Astrocyte of the hippocampus (primary cell): ENCODE data around the gene TPM4.
"Not testable (repeated sequence)": the region's sequence is repeated elsewhere in the genome, so short reads cannot be mapped to it uniquely, and the experiment has no call there.

ENCODE experiments used
- DNase-seq: peaks from one replicate; pipeline ENCODE4 v3.0.0; 2011; ENCODE audit warnings: low read depth, low spot score

Gene TPM4

DNA sequence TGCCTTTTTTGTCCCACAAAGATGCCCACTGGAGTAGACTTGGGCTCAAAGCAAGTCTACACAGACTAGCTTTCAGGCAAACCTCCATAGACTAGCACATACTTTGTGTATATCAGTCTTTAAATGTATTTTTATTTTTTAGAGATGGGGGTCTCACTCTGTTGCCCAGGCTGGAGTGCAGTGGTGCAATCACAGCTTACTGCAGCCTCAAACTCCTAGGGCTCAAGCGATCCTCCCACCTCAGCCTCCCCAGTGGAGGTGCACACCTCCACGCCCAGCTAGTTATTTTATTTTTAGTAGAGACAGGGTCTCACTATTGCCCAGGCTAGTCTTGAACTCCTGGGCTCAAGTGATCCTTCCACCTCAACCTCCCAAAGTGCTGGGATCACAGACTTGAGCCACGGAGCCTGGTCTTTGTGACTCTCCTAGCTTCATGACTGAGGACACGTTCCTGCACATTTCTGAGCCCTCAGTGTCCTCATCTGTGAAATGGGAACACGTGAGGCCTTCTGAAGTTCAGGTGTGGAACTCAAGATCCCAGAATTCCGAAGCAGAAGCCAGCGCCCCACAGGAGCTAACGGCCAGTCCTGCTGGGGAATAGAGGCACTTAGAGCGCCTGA is 5.1 kb upstream of the TPM4 start:
- no peak for DNase-seq

DNA sequence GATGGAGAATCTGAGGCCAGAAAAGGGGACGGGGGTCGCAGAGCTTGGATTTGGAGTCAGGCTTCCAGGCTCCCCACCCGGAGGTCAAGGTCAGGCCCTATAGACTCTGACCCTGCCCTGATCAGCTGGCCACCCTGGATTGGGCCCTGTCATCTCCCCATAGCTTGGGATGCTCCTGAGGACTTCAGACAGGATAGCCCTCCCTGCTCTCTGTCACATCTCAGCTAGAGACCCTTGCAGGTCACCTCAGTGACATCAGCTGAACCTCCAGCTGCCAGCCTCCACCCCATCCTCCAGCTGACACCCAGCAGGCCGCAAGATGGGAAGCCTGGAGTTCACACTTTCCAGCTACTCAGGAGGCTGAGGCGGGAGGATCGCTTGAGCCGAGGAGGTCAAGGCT is 2.8 kb upstream of the TPM4 start:
- no peak for DNase-seq

DNA sequence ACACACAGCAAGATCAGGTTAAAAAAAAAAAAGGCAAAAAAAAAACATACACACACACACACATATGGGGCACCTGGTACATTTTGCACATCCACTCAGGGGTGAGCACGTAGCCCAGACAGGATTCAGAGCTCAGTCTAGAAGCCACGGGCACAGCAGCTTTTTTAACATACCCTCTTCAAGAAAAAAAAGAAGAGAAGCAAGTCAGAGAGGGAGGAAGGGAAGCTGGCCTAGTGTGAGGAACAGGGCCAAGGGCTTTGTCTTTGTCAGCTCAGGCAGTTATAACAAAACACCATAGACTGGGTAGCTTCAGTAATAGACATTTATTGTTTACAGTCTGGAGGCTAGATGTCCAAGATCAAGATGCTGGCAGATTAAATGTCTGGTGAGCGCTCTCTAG is 2.3 kb upstream of the TPM4 start:
- DNase-seq, result no peak

DNA sequence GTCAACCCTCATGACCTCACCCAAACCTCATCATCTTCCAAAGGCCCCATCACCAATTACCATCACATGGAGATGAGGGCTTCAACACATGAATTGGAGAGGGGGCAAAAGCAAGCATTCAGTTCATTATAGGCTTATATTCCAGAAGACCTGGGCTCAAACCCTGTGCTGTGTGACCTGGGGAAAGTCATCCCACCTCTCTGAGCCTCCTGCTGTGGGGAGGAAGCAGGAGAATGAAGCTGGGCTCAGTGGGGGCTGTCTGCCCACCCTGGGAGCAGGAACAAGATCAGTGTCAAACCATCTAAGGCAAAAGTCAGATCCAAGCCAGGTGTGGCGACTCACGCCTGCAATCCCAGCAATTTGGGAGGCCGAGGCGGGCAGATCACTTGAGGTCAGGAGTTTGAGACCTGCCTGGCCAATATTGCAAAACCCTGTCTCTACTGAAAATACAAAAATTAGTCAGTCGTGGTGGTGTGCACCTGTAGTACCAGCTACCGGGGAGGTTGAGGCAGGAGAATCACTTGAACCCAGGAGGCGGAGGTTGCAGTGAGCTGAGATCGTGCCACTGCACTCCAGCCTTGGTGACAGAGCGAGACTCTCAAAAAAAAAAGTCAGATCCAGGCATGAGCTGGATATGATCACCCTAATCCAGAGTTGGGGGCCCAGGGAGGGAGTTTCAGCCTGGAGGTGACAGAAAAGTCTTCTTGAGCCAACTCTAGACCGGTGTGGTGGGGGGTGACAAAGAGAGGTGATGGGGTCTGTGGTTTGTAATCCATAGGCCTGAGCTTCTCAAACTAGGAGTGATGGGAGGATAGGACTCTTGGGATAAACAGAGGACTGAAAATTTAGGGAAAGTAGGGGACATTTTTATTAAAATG is 1.6 kb upstream of the TPM4 start:
- no peak for DNase-seq

DNA sequence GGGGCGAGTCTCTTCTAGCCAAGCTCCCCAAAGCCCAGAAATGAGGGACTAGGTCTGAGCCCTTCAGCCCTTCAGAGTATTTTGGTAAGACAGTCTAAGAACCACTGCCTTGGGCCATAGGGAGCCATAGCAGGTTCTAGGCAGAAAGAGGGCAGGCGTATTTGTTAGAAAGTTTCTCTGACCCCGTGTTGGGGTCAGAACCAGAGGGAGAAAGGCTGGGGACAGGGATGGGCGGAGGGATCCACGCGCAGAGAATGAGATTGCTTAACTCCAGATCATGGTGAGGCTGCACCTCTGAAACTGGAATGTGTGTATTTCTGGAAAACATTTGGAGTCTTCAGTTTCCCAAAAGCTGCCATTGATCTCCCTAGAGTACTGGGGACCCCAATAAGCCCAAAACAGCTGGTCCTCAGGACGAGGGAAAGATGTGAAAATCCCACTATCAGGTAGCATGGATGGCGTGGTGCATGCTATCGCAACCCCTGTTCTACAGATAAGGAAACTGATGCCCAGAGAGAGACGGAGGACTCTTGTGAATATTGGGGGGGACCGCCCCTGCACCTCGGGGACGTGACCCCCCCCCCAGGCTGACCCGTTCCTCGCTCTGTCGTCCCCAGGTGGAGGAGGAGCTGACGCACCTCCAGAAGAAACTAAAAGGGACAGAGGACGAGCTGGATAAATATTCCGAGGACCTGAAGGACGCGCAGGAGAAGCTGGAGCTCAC is 703 bp upstream of the TPM4 start:
- DNase-seq, result no peak

DNA sequence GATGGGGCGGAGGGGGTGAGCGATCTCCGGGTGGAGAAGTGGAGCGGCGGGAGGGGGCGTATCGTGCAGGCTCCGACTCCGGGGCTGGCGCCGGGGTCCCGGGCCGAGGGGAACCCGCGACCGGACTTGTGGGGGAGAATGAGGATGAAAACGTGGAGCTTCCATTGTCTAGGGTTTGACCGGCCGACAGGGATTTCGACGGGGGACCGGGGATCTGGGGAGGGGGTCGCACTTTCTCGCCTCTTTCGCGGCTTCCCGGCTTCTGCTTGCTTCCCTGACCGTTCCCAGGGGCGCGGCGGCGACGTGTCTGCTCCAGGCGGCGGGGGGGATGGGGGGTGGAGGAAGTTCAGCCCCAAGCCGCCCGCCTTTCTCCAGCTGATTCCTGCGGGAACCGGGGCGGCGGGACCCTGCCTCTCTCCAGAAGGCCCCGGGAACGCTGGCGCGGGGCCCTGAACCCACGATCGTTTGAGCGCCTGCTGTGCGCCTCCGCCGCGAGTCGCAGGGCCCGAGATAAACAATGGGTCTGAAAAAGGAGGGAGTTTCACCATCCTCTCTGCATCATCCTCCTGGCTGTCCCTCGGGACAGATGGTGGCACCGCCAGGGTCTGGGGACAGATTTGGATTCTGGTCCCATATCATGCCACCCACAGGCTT is 790 bp downstream of the TPM4 start:
- peak; percentile 58 for DNase-seq

DNA sequence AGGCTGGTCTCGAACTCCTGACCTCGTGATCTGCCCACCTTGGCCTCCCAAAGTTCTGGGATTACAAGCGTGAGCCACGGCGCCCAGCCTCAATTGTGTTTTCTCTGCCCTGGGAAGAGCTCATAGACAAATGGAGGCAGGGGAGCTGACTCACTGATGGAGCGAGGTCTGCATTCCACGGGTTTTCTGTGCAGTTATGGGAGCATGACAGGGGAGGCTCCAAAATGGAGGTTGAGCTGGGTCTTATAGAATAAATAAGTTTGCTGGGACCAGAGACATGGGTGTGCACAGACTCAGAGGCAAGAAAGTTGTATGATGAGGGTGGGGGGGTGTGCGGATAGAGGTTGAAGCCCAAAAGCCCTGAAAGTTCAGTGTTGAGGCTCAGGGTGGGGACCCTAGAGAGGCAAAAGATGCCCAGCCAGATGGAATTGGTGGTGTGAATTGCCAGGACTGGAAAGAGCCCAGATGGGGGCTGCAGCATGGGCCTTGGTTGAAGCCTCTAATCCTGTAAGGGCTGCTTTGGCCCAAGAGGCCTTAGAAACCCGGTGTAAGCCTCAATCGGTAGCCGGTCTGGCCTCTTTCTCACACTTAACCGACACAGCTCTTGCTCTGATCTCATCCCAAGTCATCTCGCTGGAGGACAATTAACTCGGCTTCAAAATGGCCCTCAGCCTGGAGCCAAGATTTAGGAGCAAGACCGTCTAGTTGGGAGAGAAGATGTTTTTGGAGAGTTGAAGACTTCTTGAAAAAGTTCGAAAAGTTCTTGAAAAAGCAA is 1.9 kb downstream of the TPM4 start:
- peak; percentile 68 for DNase-seq

DNA sequence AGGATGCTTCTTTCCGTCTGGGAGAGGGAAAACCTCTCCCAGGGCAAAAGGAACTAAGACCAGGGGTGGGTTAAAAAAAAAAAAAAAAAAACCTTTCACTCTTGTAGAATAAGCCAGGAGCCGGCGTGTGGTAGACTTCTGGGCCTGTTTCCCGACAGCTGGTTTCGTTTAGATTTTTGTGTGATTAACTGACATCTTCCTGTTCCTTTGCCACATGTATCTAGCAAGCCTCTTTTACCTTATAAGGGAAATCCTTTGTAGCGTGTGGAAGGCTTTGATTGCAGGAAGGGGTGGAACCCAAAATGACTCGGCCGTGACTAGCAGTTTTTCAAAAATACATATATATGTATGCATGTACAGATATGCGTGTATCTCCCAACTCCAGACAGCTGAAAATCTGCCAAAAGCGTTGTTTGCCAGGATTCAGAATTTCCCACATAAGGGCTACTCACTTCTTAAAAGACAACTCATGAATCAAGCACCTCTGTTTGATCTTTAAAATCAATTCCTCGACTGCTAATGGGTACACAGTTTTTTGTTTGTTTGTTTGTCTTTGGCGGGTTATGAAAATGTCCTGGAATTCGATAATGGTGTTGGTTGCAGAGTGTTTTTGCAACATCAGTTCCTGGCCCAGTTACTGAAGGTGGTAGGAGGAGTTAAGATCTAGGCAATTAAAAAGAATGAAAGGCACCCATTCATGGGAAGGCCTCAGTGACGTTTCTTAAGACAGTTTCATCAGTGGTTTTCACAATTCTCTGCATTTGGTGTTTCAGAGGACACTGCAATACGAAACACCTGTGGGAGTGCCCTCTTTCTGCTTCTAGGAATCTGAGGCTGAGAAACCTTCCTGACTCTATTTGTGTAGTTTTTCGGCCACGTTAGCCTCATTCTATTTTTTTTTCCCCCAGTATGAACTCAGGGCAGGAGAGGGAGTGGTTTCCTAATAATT is 2.7 kb downstream of the TPM4 start:
- DNase-seq, result peak; percentile 92

DNA sequence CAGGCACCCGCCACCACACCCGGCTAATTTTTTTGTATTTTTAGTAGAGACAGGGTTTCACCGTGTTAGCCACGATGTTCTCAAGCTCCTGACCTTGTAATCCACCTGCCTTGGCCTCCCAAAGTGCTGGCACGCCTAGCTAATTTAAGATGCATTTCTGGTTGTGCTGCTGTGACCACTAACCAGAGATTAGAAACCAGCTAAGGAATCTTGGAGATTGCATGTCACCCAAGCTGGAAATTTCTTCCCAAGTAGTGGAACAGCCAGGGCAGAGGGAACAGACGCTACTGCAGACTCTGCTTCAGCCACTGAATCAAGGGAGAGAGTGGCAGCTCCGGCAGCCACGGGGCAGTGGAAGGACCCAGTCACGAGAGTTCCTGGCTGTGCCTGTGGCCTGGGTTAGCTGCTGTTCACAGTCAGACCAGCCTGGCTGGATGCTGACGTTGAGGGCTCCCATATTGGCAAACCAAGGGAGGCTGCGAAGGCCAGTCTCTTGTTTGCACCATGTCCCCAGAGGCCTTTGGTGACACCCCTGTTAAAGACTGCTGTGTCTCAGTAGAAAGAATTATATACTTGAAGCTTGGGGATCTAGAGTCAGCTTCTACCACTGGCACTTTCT is 7.9 kb downstream of the TPM4 start:
- DNase-seq, result no peak

DNA sequence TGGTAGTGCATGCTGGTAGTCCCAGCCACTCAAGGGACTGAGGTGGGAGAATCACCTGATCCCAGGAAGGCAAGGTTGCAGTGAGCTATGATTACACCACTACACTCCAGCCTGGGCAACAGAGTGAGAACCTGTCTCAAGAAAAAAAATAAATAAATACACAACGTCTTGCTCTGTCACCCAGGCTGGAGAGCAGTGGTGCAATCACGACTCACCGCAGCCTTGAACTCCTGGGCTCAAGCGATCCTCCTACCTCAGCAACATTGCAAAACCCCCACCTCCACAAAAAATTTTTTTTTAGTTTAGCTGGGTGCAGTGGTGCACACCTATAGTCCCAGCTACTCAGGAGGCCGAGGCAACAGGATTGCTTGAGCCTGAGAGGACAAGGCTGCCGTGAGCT is 8.8 kb downstream of the TPM4 start:
- DNase-seq, result no peak

DNA sequence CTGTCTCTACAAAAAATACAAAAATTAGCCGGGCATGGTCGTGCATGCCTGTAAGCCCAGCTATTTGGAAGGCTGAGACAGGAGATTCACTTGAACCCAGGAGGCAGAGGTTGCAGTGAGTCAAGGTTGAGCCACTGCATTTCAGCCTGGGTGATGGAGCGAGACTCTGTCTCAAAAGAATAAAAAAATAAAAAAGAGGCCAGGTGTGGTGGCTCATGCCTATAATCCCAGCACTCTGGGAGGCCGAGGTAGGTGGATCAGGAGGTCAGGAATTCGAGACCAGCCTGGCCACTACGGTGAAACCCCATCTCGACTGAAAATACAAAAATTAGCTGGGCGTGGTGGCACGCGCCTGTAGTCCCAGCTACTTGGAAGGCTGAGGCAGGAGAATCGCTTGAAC is 11.1 kb downstream of the TPM4 start:
- DNase-seq, result not testable (repeated sequence)

DNA sequence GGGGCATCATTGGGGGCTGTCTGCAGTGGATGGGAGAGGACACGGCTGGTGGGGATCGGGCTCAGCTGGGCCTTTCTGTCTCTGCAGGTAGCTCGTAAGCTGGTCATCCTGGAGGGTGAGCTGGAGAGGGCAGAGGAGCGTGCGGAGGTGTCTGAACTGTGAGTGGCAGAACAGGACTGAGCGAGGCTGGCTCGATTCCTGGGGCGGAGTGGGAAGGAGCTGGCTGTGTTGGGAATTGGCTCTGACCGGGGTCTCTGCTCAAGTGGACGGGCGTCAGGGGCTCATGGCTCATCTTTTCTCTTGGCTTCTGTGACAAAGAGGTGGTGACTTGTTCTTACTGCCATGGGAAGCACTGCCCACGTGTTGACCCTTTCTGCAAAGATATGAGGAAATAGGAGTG is 11.6 kb downstream of the TPM4 start:
- DNase-seq, result no peak

DNA sequence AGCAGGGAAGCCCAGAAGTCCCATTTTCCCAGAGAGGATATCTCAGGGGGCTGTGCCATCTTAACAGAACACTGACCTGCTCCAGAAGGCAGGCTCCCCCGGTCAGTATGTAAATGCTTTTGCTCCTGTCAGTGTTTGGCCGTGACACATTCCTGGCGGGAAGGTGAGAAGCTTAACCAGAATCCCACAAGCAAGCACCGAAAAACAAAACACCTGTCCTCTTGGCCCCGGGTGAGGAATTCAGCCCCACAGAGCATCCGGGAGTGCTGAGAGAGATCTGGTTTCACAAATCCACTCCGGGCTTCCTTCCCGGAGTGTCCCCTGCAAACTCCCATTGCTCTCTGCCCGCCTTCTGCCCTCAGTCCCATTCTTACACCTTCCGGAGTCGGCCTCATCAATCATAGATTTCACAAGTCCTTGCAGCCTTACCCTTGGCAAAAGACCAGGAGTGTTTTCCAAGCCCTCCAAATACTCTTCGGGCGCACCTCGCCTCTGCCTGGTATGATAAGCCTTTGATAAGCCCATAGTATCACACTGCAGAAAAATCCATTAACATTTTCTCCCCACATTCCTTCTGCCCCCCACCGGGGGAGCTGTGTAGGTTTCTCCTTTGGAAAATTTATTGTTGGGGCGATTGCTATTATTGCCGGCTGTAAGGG is 12.2 kb downstream of the TPM4 start:
- DNase-seq, result no peak

DNA sequence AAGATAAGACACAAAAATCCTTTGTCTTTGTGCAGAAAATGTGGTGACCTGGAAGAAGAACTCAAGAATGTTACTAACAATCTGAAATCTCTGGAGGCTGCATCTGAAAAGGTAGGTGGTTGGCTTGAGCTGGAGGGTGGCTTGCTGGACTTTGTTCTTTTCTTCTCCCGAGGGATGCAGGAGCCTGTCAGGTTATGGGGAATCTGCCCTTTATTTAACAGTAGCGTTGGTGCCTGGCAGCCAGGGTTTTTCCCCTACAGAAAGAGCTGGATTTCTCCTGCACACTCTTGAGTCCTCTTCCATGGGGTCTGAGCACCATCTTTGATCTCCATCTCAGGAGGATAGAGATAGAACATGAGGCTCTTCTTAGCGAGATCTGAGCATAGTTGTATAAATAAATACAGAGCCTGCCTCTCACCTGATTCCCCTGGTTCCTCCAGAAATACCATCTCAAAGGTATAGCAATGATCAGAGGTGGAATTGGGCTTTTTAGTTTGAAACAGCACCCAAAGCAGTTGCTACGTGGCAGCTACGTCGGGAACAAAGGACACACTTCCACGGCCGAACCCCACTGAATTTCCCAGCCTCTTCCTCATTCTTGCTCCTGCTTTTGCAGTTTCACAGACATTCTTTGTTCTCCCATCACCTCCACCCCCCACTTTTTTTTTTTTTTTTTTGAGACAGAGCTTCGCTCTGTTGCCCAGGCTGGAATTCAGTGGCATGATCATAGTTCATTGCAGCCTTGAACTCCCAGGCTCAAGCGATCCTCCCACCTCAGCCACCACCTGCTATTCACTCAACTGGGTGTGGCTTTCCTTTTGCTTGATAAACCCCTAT is 12.9 kb downstream of the TPM4 start:
- no peak for DNase-seq

DNA sequence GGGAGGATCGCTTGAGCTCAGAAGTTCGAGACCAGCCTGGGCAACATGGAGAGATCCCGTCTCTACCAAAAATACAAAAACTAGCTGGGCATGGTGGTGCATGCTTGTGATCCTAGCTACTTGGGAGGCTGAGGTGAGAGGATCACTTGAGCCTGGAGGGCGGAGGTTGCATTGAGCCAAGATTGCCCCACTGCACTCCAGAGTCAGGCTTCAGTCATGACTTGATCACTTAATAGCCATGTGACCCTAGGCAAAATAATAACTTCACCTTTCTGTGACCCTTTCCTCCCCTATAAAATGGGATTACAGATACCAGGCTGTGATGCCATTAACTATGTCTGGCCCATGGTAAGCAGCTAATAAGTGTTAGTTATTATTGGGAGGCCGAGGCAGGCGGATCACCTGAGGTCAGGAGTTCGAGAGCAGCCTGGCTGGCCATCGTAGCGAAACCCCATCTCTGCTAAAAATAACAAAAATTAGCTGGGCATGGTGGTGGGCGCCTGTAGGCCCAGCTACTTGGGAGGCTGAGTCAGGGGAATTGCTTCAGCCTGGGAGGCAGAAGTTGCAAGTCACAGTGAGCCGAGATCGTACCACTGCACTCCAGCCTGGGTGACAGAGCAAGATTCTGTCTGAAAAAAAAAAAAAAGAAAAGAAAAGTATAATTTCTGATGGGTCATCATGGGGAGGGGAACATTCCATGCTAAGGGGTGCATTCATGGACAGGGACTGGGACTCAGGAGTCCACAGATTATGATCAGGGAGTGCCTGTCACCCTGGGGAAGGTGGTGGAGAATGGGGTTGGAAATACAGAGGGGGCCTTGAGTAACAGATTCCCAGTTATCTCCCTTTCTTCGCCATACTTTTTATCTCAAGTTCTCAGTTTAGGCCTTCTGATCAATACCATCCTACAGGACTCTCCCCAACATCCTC is 15.5 kb downstream of the TPM4 start:
- no peak for DNase-seq

DNA sequence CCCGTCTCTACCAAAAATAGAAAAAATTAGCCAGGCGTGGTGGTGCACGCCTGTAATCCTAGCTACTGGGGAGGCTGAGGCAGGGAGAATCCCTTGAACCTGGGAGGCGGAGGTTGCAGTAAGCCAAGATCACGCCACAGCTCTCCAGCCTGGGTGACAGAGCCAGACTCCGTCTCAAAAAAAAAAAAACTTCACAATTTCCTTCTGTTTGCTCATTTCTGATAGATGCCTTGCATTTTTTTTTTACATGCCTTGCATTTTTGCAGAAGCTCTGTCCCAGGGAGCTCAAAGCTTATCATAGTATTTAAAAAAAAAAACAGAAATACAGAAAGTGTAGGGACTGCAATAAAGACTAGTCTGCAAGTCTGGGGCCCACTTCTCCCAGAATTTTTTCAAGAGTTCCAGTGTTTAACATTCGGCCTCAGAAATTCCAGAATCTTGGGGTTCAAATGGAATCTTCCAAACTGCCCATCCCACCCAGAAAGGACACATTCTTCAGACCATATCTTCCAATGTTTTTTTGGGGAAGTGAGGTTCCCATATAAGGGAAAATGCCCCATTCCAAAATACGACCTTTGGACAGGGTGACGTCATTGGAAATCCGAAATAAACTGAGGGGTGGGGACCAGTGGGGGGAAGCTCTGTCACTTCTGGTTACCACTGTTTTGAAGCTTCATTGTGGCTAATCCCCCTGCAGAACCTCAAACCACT is 18.2 kb downstream of the TPM4 start:
- no peak for DNase-seq
